Skin of body (tissue), 2 donors: Measurements from ENCODE around the gene FAM180A. TPM values are rescaled to one million over a fixed set of nuclear protein-coding genes. Genes with fewer than 3 reads are reported as not detected.
"Not testable (repeated sequence)": the region's sequence is repeated elsewhere in the genome, so short reads cannot be mapped to it uniquely, and the experiment has no call there.

Experiments
- DNase-seq: peaks from one replicate; lab custom pipeline; 2025; lab: John Stamatoyannopoulos, UW
- total RNA-seq: library from RNA; depleted of rRNA; stranded (reverse); fragments of >200 nt; gene quantifications from one replicate; pipeline ENCODE4 v1.2.3, GENCODE V29; 2014

Gene FAM180A
- total RNA-seq, 1 donor from 2014 or later = 2.8 TPM

- no peak for DNase-seq
Observed at GRCh38 chr7:135714534-135715009, 34.0 kb downstream of the FAM180A start.

DNA sequence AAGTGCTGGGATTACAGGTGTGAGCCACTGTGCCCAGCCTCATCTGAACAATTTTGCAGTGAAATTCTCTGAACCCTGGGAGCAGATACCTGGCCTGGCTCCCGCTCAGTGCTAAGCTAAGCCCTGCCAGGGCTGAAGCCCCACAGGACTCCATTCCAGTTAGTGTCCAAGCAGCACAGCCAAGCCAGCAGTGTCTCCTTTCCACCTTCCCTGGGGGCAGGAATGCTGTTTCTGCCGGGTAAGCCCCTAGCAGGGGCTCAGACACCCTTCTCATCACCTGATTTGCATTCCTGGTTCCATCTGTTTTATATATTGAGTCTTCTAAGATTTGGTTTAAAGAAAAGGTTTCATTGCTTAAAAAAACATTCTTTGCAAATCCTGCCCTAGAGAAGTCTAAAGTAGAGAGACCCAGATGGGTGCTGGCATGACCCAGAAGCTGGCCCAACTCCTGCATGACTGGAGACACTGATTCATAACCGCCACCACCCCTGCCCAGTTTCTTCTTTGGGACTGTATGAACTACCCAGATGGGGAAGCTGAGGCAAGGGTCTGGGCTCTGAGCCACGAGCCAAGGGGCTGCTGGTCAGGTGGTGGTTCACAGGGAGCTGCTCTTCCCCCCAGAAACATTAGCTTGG is 34.7 kb downstream of the FAM180A start:
- DNase-seq = no peak

GRCh38 chr7:135712796-135713195 is 35.8 kb downstream of the FAM180A start:
- DNase-seq = no peak

DNA sequence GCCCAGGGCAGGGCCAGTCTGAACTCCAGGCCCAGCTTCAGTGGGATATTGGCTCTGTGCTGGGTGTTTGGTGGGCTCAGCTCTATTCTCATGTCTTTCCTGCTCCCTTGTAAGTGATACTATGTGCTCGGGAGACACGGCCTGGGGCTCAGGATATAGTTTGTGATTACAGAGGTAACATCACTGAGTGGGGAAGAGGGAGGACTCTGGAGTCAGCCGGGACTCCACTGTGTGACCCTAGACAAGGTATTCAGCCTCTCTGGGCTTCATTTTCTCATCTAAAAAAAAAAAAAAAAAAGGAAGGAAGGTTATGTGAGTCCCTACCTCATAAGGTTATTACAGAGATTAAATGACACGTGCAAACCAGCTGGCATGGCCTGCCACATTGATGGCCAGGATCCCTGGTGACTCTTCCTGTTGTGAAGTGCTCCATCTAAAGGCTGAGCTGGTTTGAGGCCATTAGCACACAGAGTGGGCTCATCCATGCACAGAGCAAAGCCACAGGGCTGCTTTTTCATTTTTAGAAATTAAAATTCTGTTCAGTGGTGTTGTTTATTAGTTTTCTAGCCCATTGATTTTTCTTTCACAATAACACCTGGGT is 36.3 kb downstream of the FAM180A start:
- DNase-seq = no peak

GRCh38 chr7:135711139-135711469 is 37.5 kb downstream of the FAM180A start:
- no peak for DNase-seq

DNA sequence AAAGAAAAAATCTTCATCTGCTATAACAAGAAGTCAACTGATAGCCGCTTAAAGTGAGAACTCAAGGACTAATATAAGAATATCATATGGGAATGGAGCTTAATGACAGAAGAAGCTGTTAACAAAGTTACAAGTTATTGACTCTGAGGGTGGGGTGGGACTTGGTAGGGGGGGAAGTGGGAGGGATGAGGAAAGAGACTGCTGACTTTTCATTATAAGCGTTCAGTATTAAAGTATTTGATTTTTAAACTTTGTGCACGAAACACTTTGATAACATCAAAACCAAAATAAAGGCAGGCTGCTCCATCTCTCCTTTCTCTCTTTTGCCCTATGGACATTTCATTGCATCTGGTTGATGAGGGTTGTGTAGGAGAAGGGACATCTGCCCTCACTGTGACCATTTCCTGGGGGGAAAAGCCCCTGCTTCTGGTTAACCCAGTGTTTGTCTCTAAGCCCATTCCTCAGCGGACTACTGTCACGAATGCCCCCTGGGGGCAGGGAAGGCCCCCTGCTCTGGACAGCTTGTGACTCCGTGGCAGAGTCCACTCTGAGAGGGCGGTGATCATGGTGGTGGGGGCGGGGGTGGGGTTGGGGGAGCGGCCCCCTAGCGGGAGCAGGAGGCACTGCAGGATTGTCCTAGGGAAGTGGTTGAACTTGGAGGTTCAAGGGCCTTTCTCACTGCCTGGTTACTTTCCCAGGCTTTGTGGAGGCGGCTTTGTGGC is 38.0 kb downstream of the FAM180A start:
- DNase-seq = no peak

GRCh38 chr7:135709508-135709907 is 39.1 kb downstream of the FAM180A start:
- DNase-seq = no peak

DNA sequence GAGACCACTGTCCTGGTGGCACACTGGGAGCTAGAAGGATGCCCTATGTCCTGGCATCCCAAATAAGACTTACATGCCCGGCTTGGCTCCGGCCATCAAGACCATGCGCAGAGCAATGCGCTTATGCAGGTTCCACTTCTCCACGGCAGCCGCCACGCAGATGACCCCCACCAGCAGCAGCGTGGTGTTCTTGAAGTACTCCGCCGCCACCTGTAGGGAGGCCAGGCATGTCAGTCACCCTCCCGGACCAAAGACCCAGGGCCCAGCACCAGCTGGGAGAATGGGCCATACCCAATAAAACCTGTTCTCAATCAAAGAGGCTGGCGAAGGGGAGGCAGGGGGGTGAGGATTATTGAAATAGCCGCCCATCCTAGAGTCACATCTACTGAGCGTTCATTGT is 40.6 kb downstream of the FAM180A start:
- no peak for DNase-seq

DNA sequence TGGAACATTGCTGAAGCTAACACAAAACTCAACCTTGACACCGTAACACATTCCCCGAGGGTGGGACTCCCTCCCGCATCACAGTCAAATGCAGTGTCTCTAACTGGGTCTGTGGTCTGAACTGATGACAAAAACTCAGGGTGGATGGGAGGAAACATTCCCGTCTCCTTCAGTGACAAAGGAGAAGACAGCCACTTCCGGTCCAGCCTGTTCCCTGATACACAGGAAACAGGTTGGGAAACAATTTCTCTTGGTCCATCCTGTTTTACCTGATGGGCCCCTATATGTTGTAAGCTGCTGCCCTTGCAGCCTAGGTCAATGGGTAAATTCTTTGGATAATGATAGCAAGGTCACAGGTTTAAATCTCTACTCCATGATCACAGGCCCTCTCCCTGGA is 41.0 kb downstream of the FAM180A start:
- DNase-seq = no peak

DNA sequence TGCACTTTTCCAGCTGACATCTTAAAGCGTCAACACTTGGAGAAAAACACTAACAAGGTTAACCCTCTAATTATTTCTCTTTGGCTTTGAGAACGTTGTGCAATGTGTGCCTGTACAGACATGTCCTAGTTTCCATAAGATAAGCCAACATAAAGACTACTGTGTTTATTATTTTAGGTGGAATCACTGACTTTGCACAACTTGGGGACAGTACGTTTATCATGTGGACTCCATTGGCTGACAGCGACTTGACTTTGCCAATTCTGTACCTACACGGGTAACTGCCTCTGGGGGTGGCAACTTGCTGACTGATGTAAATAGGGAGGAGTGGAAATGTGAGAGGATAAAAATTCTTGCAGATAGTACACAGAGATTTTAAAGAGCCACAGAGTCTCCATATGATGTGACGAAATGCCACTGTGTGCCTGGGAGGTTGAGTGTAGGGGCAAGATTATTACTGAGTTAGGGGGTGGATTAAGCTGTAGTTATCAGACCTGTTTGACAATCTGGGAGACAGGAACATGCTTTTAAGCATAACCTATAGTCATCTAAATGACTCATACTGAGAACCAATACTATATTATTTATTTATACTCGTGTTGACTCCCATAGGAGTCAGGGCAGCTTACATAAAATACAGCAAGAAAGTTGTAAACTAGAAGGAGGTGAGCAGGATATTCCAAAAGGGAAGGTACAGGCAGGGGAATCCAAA is 41.6 kb downstream of the FAM180A start:
- no peak for DNase-seq

GRCh38 chr7:135706038-135706742 is 42.4 kb downstream of the FAM180A start:
- DNase-seq = no peak

DNA sequence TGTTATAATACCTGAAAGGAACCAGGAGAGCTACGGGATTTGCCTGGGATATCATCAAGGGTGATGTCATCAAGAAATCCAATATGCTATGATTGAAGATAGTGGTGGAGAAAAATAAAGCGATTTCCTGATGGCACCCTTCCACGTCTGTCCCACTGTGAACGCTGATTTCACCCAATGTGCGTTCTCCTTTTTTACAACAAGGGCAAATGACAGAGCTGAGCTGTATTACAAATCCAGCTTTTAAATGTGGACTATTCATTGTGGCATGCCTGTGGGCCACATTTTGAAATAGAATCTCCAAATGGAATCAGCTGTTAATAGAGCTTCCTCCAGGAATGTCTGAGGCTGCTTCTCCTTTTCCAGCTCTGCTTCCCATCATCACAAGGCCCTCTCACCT is 43.9 kb downstream of the FAM180A start:
- DNase-seq = no peak

DNA sequence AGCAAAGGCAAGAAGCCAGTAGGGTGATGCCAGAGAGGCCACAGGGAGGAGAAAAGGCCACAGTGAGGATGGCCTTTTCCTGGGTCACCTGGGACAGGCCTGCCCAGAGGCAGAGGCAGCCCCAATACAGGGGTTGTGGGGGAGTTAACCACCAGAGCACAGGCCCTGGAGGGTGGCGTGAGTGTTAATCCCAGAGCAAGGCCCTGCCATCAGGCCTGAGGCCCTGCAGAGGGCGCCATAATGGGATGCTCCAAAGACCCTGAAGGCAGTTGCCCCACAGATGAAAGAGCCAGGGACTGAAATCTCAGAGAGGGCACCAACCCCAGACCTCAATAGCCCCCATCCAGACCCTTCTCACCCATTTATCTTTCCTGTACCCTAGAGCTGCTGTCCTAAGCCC is 44.5 kb downstream of the FAM180A start:
- DNase-seq = no peak

- no peak for DNase-seq
Observed at GRCh38 chr7:135697276-135698049, 51.1 kb downstream of the FAM180A start.

GRCh38 chr7:135693558-135693957 is 55.1 kb downstream of the FAM180A start:
- DNase-seq = no peak

DNA sequence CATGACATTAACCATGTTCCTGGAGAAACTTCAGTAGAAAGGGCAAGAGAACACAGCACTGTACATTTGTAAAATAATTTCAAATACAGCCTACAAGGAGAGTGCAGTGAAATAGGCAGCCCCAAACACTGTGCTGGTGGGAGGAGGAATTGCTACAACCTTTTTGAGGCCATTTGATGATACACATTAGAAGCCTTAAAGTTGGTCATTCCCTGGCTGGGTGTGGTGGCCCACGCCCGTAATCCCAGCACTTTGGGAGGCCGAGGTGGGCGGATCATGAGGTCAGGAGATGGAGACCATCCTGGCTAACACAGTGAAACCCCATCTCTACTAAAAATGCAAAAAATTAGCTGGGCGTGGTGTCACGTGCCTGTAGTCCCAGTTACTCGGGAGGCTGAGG is 56.0 kb downstream of the FAM180A start:
- DNase-seq = not testable (repeated sequence)

- no peak for DNase-seq
Observed at GRCh38 chr7:135692055-135692454, 56.6 kb downstream of the FAM180A start.

GRCh38 chr7:135690566-135690965 is 58.0 kb downstream of the FAM180A start:
- DNase-seq = no peak

DNA sequence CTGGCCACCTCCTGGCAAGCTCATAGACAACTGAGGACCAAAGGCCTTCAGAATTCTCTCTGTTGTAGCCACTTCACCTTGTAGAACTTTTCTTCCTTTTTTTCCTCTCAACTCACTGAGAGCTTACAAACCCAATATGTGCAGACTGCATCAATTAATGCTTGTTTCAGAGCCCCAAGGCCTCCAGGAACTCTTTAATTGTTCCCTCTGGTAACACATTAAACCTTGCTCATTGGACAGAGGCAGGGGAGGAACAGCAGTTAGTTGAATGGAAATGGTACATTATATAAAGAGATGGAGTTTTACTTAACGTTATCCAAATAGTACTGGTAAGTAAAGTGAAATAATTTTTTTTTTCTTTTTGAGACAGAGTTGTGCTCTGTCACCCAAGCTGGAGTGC is 61.1 kb downstream of the FAM180A start:
- no peak for DNase-seq

- DNase-seq = no peak
Observed at GRCh38 chr7:135685306-135686084, 63.1 kb downstream of the FAM180A start.
